Activated gamma-delta T cell treated with anti-CD3 and anti-CD28 coated beads, Interleukin-2, amount 50 U/mL, for 16 hours (primary cell): ENCODE results near the gene HOXB7.

Experiments used
- DNase-seq: peaks from one replicate; pipeline ENCODE4 v3.0.0-alpha.2; 2020; ENCODE audit warnings: low read depth

The HOXB7 gene

DNA sequence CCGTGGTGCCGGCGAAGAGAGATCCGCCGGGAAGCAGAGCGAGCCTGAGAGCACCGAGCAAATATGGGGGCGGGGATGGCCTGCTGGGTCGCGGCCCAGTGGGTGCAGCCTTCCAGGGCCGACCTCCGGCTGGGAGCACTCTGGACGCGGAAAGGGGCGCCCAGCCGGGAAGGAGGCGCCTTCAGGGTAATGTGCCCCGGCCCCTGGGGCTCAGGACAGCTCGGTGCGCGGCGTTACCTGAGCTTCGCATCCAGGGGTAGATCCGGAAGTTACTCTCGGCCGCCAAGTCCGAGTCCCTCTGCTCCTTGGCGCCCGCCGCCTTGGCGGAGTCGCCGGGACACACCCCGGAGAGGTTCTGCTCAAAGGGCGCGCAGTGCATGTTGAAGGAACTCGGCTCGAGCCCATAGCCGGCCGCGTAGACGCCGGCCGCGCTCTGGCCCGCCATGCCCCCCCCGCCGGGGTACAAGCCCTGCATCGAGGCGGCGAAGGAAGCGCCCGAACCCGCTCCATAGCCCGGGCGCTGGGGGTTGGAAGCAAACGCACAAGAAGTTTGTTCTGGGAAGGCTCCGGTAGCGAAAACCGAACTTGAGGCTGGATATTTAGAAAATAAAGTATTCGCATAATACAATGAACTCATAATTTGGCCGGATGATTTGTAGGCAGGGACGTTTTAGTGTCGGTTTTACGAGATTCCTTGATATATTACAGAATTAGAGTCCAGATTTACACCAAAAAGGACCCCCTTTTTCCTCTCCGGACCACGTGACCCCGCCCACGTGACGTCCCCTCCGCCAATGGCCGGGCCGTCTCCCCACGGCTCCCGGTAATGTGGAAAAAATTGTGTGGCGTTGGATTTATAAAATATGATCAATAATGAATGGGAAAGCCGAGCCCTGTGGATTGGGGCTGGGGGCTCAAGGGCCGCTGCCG is at the start of gene HOXB7:
Gene HOXB7 (minus strand): TSS at position 736 of the 930 bp plus-strand sequence. CDS start 99 bp downstream, at position 637.
- no peak for DNase-seq

DNA sequence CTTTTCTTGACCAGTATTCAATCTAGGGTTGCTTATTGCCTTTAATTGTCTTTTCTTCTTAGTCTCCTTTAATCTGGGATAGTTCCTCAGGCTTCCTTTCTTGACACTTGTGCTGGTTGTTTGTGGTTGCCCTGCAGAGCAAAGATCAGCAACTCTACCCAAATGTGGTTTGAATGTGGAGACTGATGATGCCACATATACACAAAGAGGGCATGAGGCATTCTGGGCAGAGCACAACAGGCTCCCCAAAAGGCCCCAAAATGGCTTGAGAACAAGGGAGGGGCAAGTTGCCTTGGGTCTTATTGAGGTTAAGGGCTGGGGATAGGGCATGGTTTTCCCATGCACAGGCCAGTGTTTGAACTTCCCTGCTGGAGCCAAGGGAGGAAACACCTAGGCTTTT is 45.1 kb upstream of the HOXB7 start:
- no peak for DNase-seq

DNA sequence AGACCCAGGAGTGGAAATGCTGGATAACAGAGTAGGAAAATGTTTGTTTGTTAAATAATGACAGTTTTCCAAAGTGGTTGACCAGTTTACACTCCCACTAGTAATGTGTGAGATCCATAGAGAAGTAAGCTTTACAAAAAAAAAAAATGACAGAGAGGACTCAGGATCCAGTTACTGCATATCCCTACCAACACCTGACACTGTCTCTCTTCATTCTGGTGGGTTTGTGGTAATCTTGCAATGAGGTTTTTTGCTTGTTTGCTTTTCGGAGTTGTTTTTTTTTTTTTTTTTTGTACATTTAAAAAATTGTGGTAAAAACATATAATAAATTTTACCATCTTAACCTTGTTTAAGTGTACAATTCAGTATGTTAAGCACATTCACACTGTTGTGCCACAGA is 38.9 kb upstream of the HOXB7 start:
- no peak for DNase-seq

DNA sequence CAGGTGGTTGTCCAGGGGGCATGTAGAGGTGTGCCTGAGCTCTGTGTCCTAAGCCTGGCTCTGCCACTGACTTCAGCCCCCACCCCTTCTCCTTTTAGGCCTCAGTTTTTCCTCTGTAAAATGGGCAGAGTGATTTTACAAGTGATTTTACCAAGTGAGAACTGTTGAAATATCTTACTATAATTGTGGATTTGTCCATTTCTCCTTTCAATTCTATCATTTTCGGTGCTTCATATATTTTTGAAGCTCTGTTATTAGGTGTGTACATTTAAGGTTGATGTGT is 37.1 kb upstream of the HOXB7 start:
- no peak for DNase-seq

DNA sequence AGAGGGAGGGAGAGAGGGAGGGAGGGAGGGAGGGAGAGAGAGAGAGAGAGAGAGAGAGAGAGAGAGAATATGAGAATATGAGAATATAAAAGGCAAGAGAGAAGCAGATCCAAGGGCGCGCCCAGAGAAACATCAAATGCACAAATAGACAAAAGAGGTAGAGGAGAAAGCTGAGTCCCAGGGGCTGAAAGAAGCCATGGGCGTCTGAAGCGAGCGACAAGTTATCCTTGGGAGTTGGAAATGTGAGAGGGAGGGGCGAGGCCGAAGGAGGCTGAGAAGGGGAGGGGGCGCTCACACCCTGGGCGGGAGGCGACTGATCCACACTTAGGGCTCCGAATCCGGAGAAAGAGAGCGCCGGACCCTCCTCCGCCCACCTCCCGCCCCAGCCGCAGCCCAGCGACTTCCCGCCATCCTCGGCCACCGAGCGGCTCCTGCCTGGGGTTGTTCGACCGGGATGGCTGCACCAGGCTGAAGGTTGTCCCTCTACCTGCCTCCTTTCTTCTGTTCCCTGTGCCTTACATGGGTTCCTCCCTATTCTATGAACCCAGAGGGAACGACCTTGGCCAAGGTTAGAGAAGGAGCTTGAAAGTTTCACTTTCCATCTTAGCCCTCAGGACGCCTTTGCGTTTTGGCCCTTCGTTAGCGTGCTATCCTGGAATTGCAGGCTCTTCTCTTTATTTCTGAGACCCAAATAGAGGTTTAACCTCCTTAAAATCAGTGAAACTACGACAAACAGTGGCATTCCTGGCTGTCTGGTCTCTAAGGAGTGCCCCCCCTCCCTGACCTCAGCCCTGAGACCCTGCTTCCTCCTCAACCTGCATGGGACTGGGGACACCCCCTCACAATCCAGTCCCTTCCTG is 36.5 kb upstream of the HOXB7 start:
- no peak for DNase-seq

DNA sequence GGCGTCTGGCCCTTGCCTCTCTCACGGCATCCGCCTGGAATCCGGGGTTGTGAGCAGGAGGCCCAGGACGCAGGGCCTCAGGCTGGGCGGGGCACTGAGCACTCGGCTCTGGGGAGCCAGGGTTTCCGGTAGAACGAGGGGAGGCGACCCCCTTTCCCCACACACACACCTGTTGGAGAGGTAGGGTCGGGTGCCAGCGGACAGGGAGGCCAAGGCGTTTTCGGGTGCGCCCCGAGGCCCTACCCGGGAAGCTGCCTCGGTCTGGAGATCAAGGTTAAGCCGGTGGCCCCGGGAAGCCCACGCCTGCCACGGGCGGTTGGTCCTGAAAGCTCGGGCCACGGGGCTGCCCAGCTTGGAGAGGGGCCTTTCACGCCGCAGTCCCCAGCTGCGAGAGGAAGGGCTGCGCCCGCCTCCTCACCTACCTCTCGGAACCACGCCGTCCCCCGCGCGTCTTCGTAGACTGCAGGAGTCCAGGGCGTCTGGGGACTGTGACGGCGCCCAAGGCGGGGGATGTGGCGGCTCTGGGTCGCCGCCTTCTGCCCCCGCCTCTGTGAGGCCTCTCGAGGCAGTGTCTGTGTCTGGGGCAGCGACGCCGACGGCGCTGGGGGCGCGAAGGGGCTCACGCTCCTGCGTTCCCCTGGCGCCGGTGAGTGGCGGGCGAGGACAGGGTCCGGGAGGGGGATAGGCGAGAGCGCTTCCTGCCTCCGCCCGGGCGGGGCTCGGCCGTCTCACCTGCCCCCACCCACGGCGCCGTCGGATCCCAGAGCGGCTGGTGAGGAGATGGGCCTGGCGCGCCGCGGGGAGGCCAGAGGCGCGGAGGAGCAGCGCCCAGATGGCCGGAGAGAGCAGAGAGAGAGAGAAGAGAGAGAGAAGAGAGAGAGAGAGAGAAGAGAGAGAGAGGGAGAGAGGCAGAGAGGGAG is 35.6 kb upstream of the HOXB7 start:
- DNase-seq: no peak

DNA sequence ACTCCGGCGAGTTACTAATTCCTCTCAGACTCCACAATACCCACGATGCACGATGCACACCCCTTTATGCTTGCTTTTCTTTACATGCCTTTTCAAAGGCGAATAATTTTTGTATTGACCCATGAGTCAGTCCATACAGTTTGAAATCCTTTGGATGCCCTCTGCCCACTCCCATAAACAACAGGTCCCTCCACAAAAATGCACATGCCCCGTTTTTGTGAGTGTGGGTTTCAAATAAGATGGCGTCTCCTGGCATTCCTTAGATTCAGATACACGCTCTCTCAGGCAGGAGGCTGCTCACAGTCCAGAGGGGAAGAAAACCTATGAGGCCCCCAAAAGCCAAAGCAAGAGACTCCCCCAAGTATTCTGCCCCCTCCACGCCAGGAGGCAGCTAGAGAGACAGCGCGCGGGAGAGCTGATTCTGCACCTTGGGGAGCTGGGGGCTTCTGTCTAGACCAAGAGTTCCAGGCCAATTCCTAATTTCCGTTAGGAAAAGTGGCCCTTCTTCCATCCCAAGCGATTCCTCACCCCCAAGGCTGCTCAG is 34.9 kb upstream of the HOXB7 start:
- DNase-seq: no peak

DNA sequence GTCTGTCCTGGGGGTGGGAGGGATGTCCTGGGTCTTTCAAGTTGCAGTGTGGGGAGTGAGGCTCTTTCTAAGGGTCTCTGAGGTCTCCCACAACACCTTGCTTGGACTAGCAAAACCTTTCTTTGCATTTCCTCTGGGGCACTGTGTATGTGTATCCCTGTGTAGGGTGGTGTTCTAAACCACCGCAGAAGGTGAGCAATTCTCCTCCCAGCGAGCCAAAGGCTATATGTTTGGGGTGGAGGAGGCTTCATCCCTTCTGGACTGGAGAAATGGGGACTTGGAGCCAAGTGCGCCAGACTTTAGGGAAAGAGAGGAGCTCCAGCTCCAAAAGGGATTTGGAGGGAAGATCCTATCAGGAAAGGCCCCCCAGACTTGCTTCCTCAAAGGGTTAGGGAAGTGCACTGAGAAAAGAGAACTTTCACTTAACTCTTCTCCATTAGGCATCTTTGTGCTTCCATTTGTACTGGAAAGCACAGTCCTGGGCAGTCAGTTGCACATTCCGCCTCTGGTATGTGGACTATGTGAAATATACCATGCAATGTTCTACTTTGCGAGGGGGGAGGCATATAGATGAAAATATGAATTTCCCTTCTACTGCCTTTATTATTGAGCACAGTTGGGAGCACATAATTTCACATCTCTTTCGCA is 34.2 kb upstream of the HOXB7 start:
- no peak for DNase-seq

DNA sequence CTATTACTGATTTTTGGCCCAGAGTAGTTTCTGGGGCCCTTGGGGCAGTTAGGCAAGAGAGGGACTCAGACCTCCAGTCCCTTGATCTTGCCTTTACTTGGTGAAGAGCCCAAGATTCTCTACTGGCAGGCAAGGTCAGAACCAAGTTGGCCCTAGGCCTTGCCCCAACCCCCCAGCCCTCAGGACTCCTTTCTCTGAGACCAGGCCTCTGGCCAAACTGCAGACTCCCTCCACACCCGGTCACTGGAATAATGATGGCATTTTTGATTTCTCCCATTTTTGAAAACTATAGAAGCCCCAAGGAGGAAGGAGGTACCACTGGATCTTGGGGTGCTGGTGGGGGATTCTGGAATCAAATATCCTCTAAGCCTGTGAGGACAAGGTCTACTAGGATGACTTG is 33.3 kb upstream of the HOXB7 start:
- DNase-seq: no peak

DNA sequence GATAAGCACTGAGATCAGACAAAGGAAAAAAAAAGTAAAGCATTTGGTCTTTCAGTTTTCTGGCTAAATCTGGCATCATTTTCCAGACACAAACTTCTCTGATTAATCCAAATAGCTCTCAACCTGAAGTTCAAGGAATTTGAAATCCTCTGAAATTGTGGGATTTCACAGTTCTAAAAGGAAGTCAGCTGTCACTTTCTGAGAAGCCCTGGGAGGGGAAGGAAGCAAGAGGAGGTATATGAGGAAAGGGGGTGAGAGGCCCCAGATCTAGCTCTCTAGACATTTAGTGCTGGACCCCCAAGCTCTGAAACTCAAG is 32.8 kb upstream of the HOXB7 start:
- DNase-seq: no peak

DNA sequence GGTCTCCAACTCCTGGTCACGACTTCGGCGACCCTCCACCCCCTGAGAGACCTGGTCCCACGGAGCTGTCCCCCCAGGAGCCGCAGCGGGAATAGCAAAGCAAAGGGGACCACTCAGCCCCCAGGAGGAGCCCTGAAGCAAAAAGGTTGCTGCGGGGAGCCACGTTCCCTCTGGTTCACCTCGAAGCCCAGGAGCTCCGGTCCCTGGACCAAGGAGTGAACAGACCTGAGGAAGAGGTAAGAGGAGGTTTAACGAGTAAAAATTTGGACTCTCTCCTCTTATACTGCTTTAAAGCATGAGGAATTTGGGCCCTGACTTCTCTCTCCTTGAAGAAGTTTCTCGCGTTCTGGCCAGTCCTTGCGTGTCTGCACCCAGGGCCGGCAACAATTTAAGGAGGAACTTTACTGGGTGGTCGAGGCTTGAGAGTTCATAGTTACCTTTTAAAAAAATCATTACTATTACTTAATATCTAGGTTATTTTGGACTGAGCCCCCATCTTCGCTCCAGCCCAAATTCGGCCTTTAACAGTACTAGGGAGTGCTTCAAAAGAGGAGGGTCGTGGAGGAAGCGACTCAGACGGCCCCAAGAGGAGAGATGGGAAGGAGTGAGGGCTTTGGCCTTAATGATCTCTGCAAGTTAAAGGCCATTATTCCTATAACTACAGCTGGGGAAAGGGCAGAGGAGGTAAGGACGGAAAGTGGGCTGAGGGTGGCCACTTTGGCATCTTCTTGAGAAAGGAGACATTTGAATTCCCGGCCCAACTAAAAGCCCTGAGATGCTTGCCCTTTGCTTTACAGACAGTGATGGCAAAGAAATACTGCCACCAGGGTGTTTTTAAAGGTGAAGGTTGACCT is 32.3 kb upstream of the HOXB7 start:
- no peak for DNase-seq

DNA sequence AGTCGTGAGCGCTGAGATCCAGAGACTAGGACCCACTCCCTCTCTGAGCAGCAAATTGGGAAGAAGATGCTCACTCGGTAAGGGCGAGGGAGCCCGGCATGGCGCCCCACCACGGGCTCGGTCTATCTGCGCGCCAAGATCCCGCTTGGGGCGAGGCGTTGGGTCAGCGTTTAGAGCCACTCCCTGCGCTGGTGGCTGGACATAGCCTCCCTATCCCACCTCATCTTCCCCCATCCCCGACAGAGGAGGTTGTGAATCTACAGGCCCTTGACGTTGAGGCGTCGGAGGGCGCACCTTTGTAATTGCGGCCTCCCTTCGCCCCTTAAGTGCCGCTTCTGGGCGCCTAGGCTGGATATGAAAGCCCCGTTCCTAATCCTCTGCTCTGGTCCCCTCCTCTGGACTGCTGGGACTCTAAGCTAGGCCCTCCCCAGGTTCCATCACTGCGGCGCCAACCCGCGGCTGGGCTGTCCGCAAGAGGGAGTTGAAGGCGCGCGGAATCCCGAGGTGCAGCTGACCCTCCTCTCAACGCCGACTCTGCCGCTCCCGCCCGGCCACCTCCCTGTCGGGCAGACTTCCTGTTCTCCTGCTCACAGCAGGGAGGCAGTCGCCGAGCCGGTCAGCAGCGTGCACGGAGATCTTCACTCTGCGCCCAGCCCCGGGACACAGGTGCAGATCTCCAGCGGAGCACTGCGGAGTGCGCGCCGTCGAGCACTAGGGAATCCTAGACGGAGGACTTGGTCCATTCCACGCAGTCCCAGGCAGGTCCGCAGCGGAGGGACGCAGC is 31.4 kb upstream of the HOXB7 start:
- no peak for DNase-seq

DNA sequence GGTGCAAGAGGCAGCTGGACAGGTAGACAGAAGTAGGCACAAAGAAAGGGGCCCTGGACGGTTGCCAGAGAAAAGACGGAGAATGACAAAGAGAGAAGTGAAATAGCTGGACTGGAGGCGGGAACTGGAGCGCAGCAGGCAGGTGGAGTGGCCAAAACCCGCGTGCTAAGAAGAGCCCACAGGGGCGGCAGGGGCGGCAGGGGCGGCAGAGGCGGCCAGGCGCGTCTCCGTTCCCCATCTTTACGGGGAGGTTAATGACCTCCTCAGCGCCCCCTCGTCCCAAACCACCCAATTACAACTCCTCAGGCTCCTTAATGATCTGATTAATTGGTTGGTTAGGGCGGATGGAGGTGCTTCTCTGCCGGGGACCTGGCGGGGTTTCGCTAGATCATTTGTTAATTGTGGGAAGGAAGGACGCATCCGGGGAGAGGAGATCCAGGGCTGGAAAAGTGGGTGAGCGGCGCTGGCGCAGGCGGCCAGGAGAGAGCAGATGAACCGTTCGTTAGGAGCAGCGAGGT is 30.8 kb upstream of the HOXB7 start:
- no peak for DNase-seq

DNA sequence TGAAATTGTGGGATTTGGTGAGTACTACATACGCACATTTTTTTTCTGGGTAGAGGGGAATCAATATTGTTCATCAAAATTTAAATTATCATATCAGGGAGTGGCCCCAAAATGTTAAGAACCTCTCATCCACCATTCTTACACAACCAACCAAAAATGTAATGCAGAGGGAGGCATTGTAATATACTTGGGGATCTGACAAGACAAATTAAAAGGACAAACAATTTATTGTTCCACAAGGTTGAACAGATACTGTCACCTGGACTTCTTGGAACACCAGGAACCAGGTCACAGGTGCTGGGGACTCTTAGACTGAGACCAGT is 30.0 kb upstream of the HOXB7 start:
- no peak for DNase-seq

DNA sequence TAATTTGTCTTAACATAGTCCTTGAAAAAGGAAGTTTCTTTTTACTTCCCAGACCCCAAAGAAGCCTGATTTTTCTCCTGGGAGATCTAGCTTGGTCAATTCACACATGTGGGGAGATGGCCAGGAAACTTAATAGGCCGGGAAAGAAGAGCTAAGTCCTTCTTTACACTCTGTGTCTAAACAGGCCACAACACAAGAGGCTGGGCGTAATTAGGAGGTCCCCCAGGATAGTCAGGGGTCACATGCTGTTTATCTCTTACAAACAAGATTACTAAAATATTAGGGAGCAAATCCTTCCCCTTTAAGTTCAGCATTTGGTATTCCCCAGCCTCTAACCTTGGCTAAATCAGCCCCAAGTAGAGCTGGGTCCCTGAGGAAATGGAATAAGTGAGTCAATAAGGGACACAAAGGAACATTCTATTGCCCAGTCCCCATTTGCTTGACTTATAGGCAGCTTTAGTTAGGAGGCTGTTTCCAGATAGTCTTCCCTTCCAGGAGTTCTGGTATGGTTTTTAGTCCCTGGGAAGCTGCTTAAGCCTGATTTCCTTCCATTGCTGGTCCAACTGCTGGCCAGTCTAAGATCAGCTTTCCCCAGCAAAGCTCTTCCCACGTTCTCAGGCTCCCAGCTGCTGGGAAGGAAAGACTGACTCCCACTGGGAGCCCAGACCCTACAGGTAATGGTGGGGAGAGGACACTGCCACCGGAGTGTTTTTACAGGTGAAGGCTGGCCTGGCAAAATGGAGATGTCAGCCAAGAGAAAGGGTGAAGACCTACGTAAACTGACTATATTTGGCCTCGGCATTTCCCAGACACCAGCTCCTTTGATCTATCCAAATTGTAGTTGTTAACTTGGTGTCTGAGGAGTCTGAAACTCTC is 29.4 kb upstream of the HOXB7 start:
- no peak for DNase-seq

DNA sequence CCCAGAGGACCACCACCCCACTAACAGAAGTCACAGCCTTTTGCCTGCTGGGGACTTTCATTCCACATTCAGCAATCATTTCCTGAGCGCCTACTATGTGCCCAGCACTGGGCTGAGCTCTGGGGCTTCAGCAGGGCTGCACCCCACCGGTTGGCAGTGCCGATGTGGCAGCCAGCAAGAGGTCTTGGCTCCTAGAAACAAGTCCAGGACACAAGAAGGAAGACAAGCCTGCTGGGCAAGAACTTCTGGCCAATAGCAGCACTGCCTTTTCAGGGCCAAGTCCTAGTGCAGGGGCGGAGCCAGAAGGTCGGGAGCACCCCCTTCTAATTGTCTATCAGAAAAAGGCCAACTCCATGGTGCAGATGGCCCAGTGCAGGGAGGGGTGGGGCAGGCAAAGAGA is 28.3 kb upstream of the HOXB7 start:
- DNase-seq: no peak

DNA sequence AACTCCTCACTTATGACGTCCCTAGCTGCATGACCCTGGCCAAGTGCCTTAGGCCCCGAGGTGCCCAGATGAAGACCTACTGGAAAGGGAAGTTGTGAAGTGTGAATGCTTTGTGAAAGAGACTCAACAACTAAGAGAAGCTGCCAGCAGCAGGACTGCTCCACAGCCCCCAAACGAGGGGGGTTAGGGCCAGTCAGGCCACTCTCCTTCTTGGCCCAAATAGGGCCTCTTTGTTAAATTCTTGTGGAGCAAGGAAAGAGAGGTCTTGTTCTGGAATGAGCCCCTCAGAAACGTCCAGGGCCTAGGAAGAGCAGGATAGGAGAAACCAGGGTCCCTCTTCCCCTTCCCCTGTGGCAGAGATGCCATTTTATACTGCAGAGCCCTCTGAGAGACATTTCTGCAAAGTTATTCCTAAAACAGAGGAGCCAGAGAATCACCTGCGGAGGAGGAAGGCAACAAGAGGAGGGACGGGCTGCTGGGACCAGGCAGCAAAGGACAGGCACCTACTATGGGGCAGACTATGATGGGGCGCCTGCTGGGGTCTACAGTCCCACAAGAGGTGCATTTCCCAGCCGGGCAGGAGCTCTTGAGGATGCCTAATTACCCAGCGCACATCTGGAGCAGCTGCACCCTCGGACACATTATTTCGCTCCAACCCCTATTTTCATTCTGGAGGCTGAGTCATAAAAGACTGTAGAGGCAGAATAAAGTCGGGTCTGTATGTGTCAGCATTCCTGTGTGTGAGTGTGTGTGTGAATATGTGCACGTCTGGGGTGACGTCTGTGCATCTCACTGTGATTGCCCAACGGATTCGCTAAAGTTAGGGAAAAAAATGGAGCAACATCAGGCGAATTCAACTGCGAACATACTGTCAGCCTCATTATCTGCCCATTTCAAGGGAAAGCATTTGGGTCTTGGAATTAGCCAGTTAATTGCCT is 26.8 kb upstream of the HOXB7 start:
- no peak for DNase-seq
